OCI-LY3 (cell line): ENCODE measurements around the gene SCUBE1.

Experiments
- CTCF ChIP-seq: fragments of 200-600, 300-600 bp; sonication (generic); IDR thresholded peaks from 2 replicates; pipeline ENCODE4 v1.5.1; 2014; ENCODE audit warnings: antibody characterized with exemption, low read length, low read depth
- EZH2phosphoT487 ChIP-seq: fragments of 200-600 bp; shearing (Covaris generic); IDR thresholded peaks from 2 replicates; pipeline ENCODE4 v1.6.1; 2018; ENCODE audit warnings: antibody characterized with exemption, mixed run types, low read depth

GRCh38 chr22:43327157-43327438, 16.1 kb downstream of the SCUBE1 start:
- no peak for TF ChIP-seq CTCF
- no peak for TF ChIP-seq EZH2phosphoT487
